Suprapubic skin (tissue), 4 donors: ENCODE results near the gene CEACAM4. TPM values are rescaled to one million over a fixed set of nuclear protein-coding genes. Genes with fewer than 3 reads are reported as not detected.
A peak's percentile ranks its signal among the peaks of the same experiment; 100 is the strongest.

ENCODE experiments used
- DNase-seq, 2 donors: peaks; one replicate each; pipeline ENCODE4 v3.0.0-alpha.2; 2019; ENCODE audit warnings: low spot score in 2 of 2
- H3K27ac ChIP-seq: fragments of 200-600 bp; sonication (generic); one replicate; pipeline ENCODE4 v1.5.1; 2019
- H3K27me3 ChIP-seq: fragments of 200-600 bp; sonication (generic); one replicate; pipeline ENCODE4 v1.5.1; 2019
- H3K36me3 ChIP-seq: fragments of 200-600 bp; sonication (generic); one replicate; pipeline ENCODE4 v1.5.1; 2019
- H3K4me1 ChIP-seq: fragments of 200-600 bp; sonication (generic); one replicate; pipeline ENCODE4 v1.5.1; 2019
- H3K4me3 ChIP-seq: fragments of 200-600 bp; sonication (generic); one replicate; pipeline ENCODE4 v1.5.1; 2019; ENCODE audit warnings: mild to moderate bottlenecking
- H3K9me3 ChIP-seq: fragments of 200-600 bp; sonication (generic); one replicate; pipeline ENCODE4 v1.5.1; 2019
- EP300 ChIP-seq: sonication (generic); formaldehyde crosslinking; IDR thresholded peaks from one replicate; pipeline ENCODE4 v1.6.1; 2017; ENCODE audit warnings: antibody characterized with exemption
- POLR2A ChIP-seq, 2 donors: fragments of 450-650 bp; IDR thresholded peaks; one replicate each; pipeline ENCODE4 v1.6.1; 2017; ENCODE audit warnings: antibody characterized with exemption in 2 of 2, mild to moderate bottlenecking in 2 of 2, moderate library complexity in 2 of 2
- POLR2AphosphoS5 ChIP-seq, 3 donors: sonication (generic); formaldehyde crosslinking; IDR thresholded peaks; one replicate each; pipeline ENCODE4 v1.6.1; 2017; ENCODE audit warnings: antibody characterized with exemption in 3 of 3
- WGBS: methylation state at CpG from one replicate; pipeline ENCODE4 v1.1.5; 2018; 5-methylcytosine and 5-hydroxymethylcytosine counted together
- total RNA-seq, 4 donors: library from RNA; depleted of rRNA; stranded (reverse); fragments of >200 nt; gene quantifications; one replicate each; pipeline ENCODE4 v1.1.0, GENCODE V29; 2016
- TF ChIP-seq, protein P1 (sequence below), 2 donors: fragments of 200-600 bp in 1 of 2; fragments of 450-650 bp in 1 of 2; sonication (generic) in 1 of 2; IDR thresholded peaks; one replicate each; pipeline ENCODE4 v1.5.1; 2016 to 2019; ENCODE audit warnings: antibody characterized with exemption in 2 of 2, mild to moderate bottlenecking in 1 of 2, moderate library complexity in 1 of 2

CEACAM4 gene
- total RNA-seq, 4 donors from 2014 or later = 1.9 TPM; not detected in 3

GRCh38 chr19:41578886-41579285, 48.0 kb downstream of the CEACAM4 start:
- 64% methylated on average over 2 of the region's 2 CpGs for WGBS
- Histone ChIP-seq H3K36me3 (no peaks in the 10 kb centered on the region), H3K4me1 (no peaks in the 10 kb centered on the region), H3K4me3 (no peak overlapping the region), H3K27me3 (peaks cover 4% of the 10 kb centered on the region), H3K9me3 (no peaks in the 10 kb centered on the region), H3K27ac (no peak overlapping the region)
- DNase-seq = no peak
- TF ChIP-seq POLR2AphosphoS5 (IDR thresholded peaks at IDR 0.05) (no peak), POLR2A (IDR thresholded peaks at IDR 0.05) (no peak), EP300 (no peak)
- TF ChIP-seq, protein P1, sequence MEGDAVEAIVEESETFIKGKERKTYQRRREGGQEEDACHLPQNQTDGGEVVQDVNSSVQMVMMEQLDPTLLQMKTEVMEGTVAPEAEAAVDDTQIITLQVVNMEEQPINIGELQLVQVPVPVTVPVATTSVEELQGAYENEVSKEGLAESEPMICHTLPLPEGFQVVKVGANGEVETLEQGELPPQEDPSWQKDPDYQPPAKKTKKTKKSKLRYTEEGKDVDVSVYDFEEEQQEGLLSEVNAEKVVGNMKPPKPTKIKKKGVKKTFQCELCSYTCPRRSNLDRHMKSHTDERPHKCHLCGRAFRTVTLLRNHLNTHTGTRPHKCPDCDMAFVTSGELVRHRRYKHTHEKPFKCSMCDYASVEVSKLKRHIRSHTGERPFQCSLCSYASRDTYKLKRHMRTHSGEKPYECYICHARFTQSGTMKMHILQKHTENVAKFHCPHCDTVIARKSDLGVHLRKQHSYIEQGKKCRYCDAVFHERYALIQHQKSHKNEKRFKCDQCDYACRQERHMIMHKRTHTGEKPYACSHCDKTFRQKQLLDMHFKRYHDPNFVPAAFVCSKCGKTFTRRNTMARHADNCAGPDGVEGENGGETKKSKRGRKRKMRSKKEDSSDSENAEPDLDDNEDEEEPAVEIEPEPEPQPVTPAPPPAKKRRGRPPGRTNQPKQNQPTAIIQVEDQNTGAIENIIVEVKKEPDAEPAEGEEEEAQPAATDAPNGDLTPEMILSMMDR (IDR thresholded peaks at IDR 0.05) = no peak

- WGBS = 63% methylated on average over 2 of the region's 2 CpGs
- H3K9me3 ChIP-seq = no peaks in the 10 kb centered on the region
- no peaks in the 10 kb centered on the region for H3K36me3 ChIP-seq
- peaks cover 4% of the 10 kb centered on the region for H3K27me3 ChIP-seq
- TF ChIP-seq, protein P1 (IDR thresholded peaks at IDR 0.05) = no peak
- TF ChIP-seq POLR2A (IDR thresholded peaks at IDR 0.05) = no peak
- TF ChIP-seq EP300 = no peak
- TF ChIP-seq POLR2AphosphoS5 (IDR thresholded peaks at IDR 0.05) = no peak
- H3K4me1 ChIP-seq = no peaks in the 10 kb centered on the region
- H3K4me3 ChIP-seq = no peak overlapping the region
- no peak overlapping the region for H3K27ac ChIP-seq
- no peak for DNase-seq
These were observed 49.0 kb downstream of the CEACAM4 start for GRCh38 chr19:41577833-41578232.

DNA sequence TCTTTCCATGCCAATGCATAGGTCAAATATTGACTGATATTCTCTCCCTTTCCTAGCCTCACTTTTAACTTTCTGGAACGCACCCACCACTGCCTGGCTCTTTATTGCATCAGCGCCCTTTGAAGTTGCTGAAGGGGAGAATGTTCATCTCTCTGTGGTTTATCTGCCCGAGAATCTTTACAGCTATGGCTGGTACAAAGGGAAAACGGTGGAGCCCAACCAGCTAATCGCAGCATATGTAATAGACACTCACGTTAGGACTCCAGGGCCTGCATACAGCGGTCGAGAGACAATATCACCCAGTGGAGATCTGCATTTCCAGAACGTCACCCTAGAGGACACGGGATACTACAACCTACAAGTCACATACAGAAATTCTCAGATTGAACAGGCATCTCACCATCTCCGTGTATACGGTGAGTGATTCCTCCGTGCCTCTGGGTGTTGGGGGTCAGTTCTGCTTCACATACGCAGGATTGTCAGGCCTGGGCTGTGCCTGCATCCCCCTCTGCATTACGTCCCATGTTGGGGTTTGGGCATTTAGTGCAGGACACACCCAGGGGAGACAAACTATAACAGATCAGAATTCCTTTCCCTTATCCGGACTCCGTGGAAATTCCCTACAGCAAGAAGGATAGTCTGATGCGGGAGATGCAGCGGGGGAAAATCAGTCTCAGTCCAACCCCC, 49.6 kb downstream of the CEACAM4 start:
- WGBS = 68% methylated on average over 18 of the region's 19 CpGs
- Histone ChIP-seq H3K4me1 (no peaks in the 10 kb centered on the region), H3K27ac (no peak overlapping the region), H3K27me3 (peaks cover 9% of the 10 kb centered on the region), H3K36me3 (no peaks in the 10 kb centered on the region), H3K4me3 (no peak overlapping the region), H3K9me3 (no peaks in the 10 kb centered on the region)
- no peak for DNase-seq
- no peak for TF ChIP-seq EP300

DNA sequence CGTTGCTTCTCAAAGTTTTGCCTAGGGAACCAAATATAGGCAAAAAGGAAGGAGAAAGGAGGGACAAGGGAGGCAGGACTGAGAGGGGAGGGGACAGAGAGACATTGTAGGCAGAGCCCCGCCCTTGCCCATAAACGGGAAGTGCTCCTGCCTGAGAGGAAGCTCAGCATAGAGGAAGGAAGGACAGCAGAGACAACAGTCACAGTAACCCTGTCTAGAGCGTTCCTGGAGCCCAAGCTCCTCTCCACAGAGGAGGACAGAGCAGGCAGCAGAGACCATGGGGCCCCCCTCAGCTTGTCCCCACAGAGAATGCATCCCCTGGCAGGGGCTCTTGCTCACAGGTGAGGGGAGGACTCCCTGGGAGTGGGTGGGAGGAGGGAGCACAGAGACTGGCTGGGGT, 50.9 kb downstream of the CEACAM4 start, which contains the start of gene CEACAM21:
CEACAM21 (plus strand) TSS at position 169 of the 400 bp plus-strand sequence; CDS start at position 278, 109 bp downstream.
- Histone ChIP-seq H3K27ac (no peak within 1 kb of the TSS), H3K4me1 (no peaks in the 10 kb centered on the region), H3K4me3 (no peak within 1 kb of the TSS), H3K27me3 (peaks cover 17% of the 10 kb centered on the region), H3K36me3 (no peaks in the 10 kb centered on the region), H3K9me3 (no peaks in the 10 kb centered on the region)
- 15% methylated on average over 4 of the region's 4 CpGs for WGBS
- no peak for DNase-seq
- no peak for TF ChIP-seq POLR2A (IDR thresholded peaks at IDR 0.05)
- no peak for TF ChIP-seq EP300
- TF ChIP-seq, protein P1 (IDR thresholded peaks at IDR 0.05) = no peak
- no peak for TF ChIP-seq POLR2AphosphoS5 (IDR thresholded peaks at IDR 0.05)

DNA sequence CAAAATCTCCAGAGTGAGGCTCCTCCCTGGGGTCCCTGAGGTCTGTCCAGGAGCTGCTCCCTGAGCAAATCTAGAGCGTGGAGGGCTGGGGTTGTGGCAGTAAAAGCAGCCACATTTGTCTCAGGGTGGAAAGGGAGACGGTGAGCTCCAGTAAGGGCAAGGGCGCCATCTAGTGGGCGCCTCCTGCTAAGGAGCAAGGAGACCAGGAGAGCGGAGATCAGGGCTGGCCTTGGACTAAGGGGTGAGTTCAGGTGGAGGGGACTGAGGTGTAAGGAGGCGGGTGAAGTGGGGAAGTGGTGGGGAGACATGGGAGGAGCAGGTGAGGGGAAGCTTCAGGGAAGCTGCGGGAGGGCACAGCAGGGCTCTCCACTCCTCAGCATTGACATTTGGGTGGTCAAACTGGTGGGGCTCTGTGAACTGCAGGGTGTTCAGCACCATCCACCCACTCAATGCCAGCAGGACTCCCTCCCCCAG, 56.2 kb downstream of the CEACAM4 start:
- no peak overlapping the region for H3K4me3 ChIP-seq
- TF ChIP-seq, protein P1 (IDR thresholded peaks at IDR 0.05) = peak; percentile 58 to 88
- TF ChIP-seq POLR2A (IDR thresholded peaks at IDR 0.05) = no peak
- H3K9me3 ChIP-seq = no peaks in the 10 kb centered on the region
- 3% methylated on average over 7 of the region's 7 CpGs for WGBS
- H3K36me3 ChIP-seq = no peaks in the 10 kb centered on the region
- no peak overlapping the region for H3K27ac ChIP-seq
- no peaks in the 10 kb centered on the region for H3K4me1 ChIP-seq
- DNase-seq = peak in 1 of 2 donors; percentile 82
- peaks cover 56% of the 10 kb centered on the region for H3K27me3 ChIP-seq
